IMR-90 (cell line): ENCODE results near the gene DCUN1D3. TPM values are rescaled to one million over a fixed set of nuclear protein-coding genes. Genes with fewer than 3 reads are reported as not detected.
A peak's percentile ranks its signal among the peaks of the same experiment; 100 is the strongest.
"Not testable (repeated sequence)": the region's sequence is repeated elsewhere in the genome, so short reads cannot be mapped to it uniquely, and the experiment has no call there.

Experiments
- ATAC-seq: fragments of 200-7000 bp; cut with Tn5 transposase; 2 replicates; pipeline ENCODE4 v1.9.1; 2020; ENCODE audit warnings: low read depth, mild to moderate bottlenecking, moderate library complexity
- BruUV-seq: library from RNA; stranded (reverse); fragments of 400-500 nt; replicated peaks from 2 replicates; lab custom pipeline; 2021; lab: Mats Ljungman, UMichigan
- CTCF ChIA-PET: fragments of 300-600 bp; formaldehyde crosslinking; extraction: SDS; loops from one replicate; lab custom pipeline; 2021; ENCODE audit warnings: antibody characterized with exemption; lab: Yijun Ruan, JAX
- POLR2A ChIA-PET: fragments of 300-600 bp; sonication (Branson Sonifier 250); formaldehyde crosslinking; loops from one replicate; lab custom pipeline; 2022; ENCODE audit warnings: antibody characterized with exemption; ENCODE audit not compliant: unreplicated experiment; lab: Charles Lee
- DNase-seq: peaks from one replicate; pipeline ENCODE4 v3.0.0; 2013
- H2AFZ ChIP-seq: replicated peaks from 2 replicates; pipeline ENCODE3; 2013; ENCODE audit warnings: low read length, mild to moderate bottlenecking; ENCODE audit not compliant: poor library complexity
- H2AK5ac ChIP-seq: 2 replicates; pipeline ENCODE4 v1.6.1; 2013; ENCODE audit warnings: low read depth, low read length, inconsistent platforms
- H2AK9ac ChIP-seq: replicated peaks from 2 replicates; pipeline ENCODE3; 2013; ENCODE audit warnings: mild to moderate bottlenecking, low read depth, low read length, moderate library complexity; ENCODE audit not compliant: poor library complexity
- H2BK120ac ChIP-seq: 2 replicates; pipeline ENCODE4 v1.6.1; 2013; ENCODE audit warnings: low read depth, low read length, inconsistent platforms
- H2BK15ac ChIP-seq: 3 replicates; pipeline ENCODE4 v1.6.1; 2013; ENCODE audit warnings: low read depth, low read length, inconsistent platforms
- H2BK20ac ChIP-seq: 2 replicates; pipeline ENCODE4 v1.6.1; 2013; ENCODE audit warnings: low read depth, mild to moderate bottlenecking, inconsistent platforms, low read length, moderate library complexity
- H2BK5ac ChIP-seq: 2 replicates; pipeline ENCODE4 v1.6.1; 2013; ENCODE audit warnings: mild to moderate bottlenecking, low read depth, low read length, inconsistent platforms; ENCODE audit not compliant: poor library complexity, severe bottlenecking
- H3K14ac ChIP-seq: replicated peaks from 2 replicates; pipeline ENCODE4 v1.6.1; 2013; ENCODE audit warnings: low read depth, low read length, inconsistent platforms
- H3K18ac ChIP-seq: 2 replicates; pipeline ENCODE4 v1.6.1; 2013; ENCODE audit warnings: low read depth, low read length, control low read depth
- H3K23ac ChIP-seq: 2 replicates; pipeline ENCODE4 v1.6.1; 2013; ENCODE audit warnings: low read depth, low read length, inconsistent platforms
- H3K27ac ChIP-seq: 2 replicates; pipeline ENCODE4 v1.5.1; 2013; ENCODE audit warnings: mild to moderate bottlenecking, control low read depth, low read length; ENCODE audit not compliant: insufficient read depth
- H3K27me3 ChIP-seq: 2 replicates; pipeline ENCODE4 v1.6.1; 2013; ENCODE audit warnings: low read length; ENCODE audit not compliant: control insufficient read depth, insufficient read depth
- H3K36me3 ChIP-seq: 2 replicates; pipeline ENCODE4 v1.6.1; 2013; ENCODE audit warnings: low read length, mixed read lengths; ENCODE audit not compliant: control insufficient read depth, insufficient read depth
- H3K4ac ChIP-seq: 2 replicates; pipeline ENCODE4 v1.6.1; 2013; ENCODE audit warnings: low read depth, low read length, inconsistent platforms
- H3K4me1 ChIP-seq: 2 replicates; pipeline ENCODE4 v1.6.1; 2013; ENCODE audit warnings: low read length, mixed read lengths; ENCODE audit not compliant: control insufficient read depth, insufficient read depth
- H3K4me2 ChIP-seq: 2 replicates; pipeline ENCODE4 v1.6.1; 2013; ENCODE audit warnings: low read depth, mild to moderate bottlenecking, control low read depth, low read length, moderate library complexity
- H3K4me3 ChIP-seq: 2 replicates; pipeline ENCODE4 v1.5.1; 2013; ENCODE audit warnings: low read depth, mild to moderate bottlenecking, control low read depth, low read length, moderate library complexity; ENCODE audit not compliant: insufficient read depth
- H3K56ac ChIP-seq: 2 replicates; pipeline ENCODE4 v1.6.1; 2013; ENCODE audit warnings: low read length, inconsistent platforms; ENCODE audit not compliant: insufficient read depth; ENCODE audit errors: extremely low read depth
- H3K79me1 ChIP-seq, 2 experiments: 2 replicates each; pipeline ENCODE4 v1.6.1; 2013; ENCODE audit warnings: low read length in 2 of 2, inconsistent platforms in 1 of 2, low read depth in 1 of 2
- H3K9ac ChIP-seq: 2 replicates; pipeline ENCODE4 v1.6.1; 2013; ENCODE audit warnings: low read depth, low read length, control low read depth
- H3K9me1 ChIP-seq: 2 replicates; pipeline ENCODE4 v1.6.1; 2013; ENCODE audit warnings: low read length, inconsistent platforms; ENCODE audit not compliant: insufficient read depth
- H3K9me3 ChIP-seq: 2 replicates; pipeline ENCODE4 v1.6.1; 2013; ENCODE audit warnings: low read length; ENCODE audit not compliant: control insufficient read depth, insufficient read depth
- H4K20me1 ChIP-seq: 2 replicates; pipeline ENCODE4 v1.6.1; 2013; ENCODE audit warnings: low read length, inconsistent platforms; ENCODE audit not compliant: insufficient read depth
- H4K5ac ChIP-seq: 2 replicates; pipeline ENCODE4 v1.6.1; 2013; ENCODE audit warnings: mild to moderate bottlenecking, low read depth, low read length, control low read depth
- H4K8ac ChIP-seq, 2 experiments: 2 replicates each; pipeline ENCODE4 v1.6.1; 2013; ENCODE audit warnings: low read depth in 2 of 2, low read length in 2 of 2, control low read depth in 1 of 2, inconsistent platforms in 1 of 2
- H4K91ac ChIP-seq: 2 replicates; pipeline ENCODE4 v1.6.1; 2013; ENCODE audit warnings: low read depth, low read length, inconsistent platforms; ENCODE audit not compliant: insufficient read depth
- WGBS, 2 experiments: methylation state at CpG; one replicate each; pipeline versions ENCODE4 v1.1.5 to v1.1.7; 2013; ENCODE audit warnings: missing lambda C conversion rate in 2 of 2; ENCODE audit not compliant: insufficient read length in 1 of 2; ENCODE audit errors: extremely low coverage in 2 of 2; 5-methylcytosine and 5-hydroxymethylcytosine counted together
- dilution Hi-C: fragments of 300-500 bp; cut with HindIII; formaldehyde crosslinking; loops from one replicate; pipeline ENCODE4 v1.14.3; 2018; ENCODE audit warnings: low sequenced_read_pairs; ENCODE audit not compliant: unreplicated experiment
- in situ Hi-C: fragments of 300-500 bp; cut with MboI; formaldehyde crosslinking; loops from 3 replicates; pipeline ENCODE4 v1.14.3; 2019; ENCODE audit warnings: low sequenced_read_pairs, inconsistent platforms, mixed read lengths
- intact Hi-C: fragments of 100-400 bp; cut with micrococcal nuclease; formaldehyde crosslinking; loops from 2 replicates; pipeline ENCODE4 v1.10.0; 2022
- microRNA-seq, 2 experiments: library from miRNA; stranded (forward) in 1 of 2; unstranded in 1 of 2; fragments of 10-50 nt in 1 of 2; fragments of <30 nt in 1 of 2; gene quantifications in 1 of 2; microRNA quantifications in 1 of 2; one replicate each; pipeline versions ENCODE3 to v1.1.0; 2013 to 2020; ENCODE audit not compliant: insufficient read depth in 1 of 2, insufficient read length in 1 of 2, unreplicated experiment in 1 of 2
- polyA plus RNA-seq, 3 experiments: library from polyadenylated mRNA; depleted of rRNA; stranded (reverse); fragments of >200 nt; gene quantifications; 2 replicates each; pipeline ENCODE4 v1.2.3, GENCODE V29; 2012; ENCODE audit warnings: low replicate concordance in 1 of 3
- small RNA-seq, 5 experiments: library from RNA; depleted of rRNA; stranded (forward); fragments of <200 nt; gene quantifications; one replicate each; pipeline ENCODE3, GENCODE V24; 2012
- total RNA-seq: library from RNA; depleted of rRNA; stranded (reverse); fragments of >200 nt; gene quantifications from 2 replicates; pipeline ENCODE4 v1.2.3, GENCODE V29; 2012; rRNA removed

DCUN1D3 gene
- total and polyA plus RNA-seq, 2 of the 4 experiments (the other 2 are of a cell fraction), result 8.1 to 42.3 TPM

DNA sequence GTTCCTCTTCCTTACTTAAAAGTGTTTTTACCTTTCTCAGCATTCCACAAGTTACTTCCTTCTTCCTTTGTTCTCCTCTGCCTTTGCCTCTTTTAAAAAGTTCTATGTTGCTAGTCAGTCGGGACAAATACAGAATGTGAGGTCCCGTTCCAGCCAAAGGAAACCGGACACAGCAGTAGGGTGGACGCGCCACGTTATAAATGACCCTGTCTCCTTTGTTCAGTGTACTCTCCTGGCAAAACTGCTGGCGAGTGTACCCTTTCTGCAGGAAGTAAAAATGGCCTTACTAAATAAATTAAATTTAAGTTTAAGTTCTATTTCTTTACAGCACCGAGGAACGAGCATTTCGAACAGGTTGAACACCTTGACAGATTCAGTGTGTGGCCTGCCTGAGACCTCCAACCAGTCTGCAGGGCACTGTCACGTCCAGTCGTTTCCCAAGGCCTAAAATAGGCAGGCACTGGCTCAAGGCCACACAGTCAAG lies 94.4 kb downstream of the DCUN1D3 start:
- peak overlapping the region; percentile 33 for H2BK5ac ChIP-seq
- peak overlapping the region; percentile 92 for H4K91ac ChIP-seq
- CTCF ChIA-PET, result interaction anchor here (0.6 to 1.4 kb wide), 2 partner anchors 14 to 296 kb away, joined by 4 read pairs; no protein-coding TSS in a partner anchor
- in situ Hi-C loops, H3K9me3 ChIP-seq, H3K9me1 ChIP-seq, H3K4me1 ChIP-seq, dilution Hi-C loops, H3K56ac ChIP-seq, H3K36me3 ChIP-seq, H2BK20ac ChIP-seq, POLR2A ChIA-PET, H3K27me3 ChIP-seq, H2BK15ac ChIP-seq, DNase-seq, ATAC-seq, H4K20me1 ChIP-seq: not testable (repeated sequence)
- peak overlapping the region; percentile 97 for H2AK5ac ChIP-seq
- H4K5ac ChIP-seq, result peak overlapping the region; percentile 95
- peak overlapping the region; percentile 98 for H2AK9ac ChIP-seq
- H3K18ac ChIP-seq, result peak overlapping the region; percentile 1; the same call in 1 of the 2 replicates
- H3K4ac ChIP-seq, result peak overlapping the region; percentile 96
- H2AFZ ChIP-seq, result peak overlapping the region; percentile 98
- H3K27ac ChIP-seq, result peak overlapping the region; percentile 70
- H3K23ac ChIP-seq, result peak overlapping the region; percentile 96
- WGBS, 2 experiments, result no CpG with 5 or more reads among the region's 12 CpGs
- peak overlapping the region; percentile 91 for H3K9ac ChIP-seq
- H3K14ac ChIP-seq, result peak overlapping the region; percentile 88
- H3K4me3 ChIP-seq, result peak overlapping the region; percentile 62
- H2BK120ac ChIP-seq, result peak overlapping the region; percentile 35; the same call in 1 of the 2 replicates
- intact Hi-C loops, result loop anchor here (2.0 to 5.0 kb wide), 4 partner anchors 45 to 497 kb away; partner anchors contain the start of gene LDAF1
- BruUV-seq, result TSS peak; percentile 87
- peak overlapping the region; percentile 97 to 98 for H4K8ac ChIP-seq
- H3K79me1 ChIP-seq, result peaks cover 9 to 20% of the 10 kb centered on the region in 2 experiments
- peak overlapping the region; percentile 94 for H3K4me2 ChIP-seq

Small RNAs within 50 kb of the gene (microRNA-seq; reads per million reads assigned to microRNA genes)
- not detected for gene RF00618 (ENCODE audit: insufficient read depth, insufficient read length)

Small RNAs within 50 kb of the gene (small RNA-seq; reads per million reads assigned to genes)
- 0 to 0.08 (median 0) reads per million in 5 experiments for gene RF00618

Other genes starting within 250 kb of the DCUN1D3 start
- gene ACSM1, start 202.7 kb downstream of the DCUN1D3 start, total RNA-seq, result not detected in 2 replicates
- gene ACSM1, start 202.7 kb downstream of the DCUN1D3 start, polyA plus RNA-seq (2012; rRNA removed), result not detected in 2 replicates
- gene THUMPD1, start 158.5 kb downstream of the DCUN1D3 start, total RNA-seq, result 99.4 and 109 TPM in 2 replicates
- 19.9 and 34.5 TPM in 2 replicates for gene THUMPD1, start 158.5 kb downstream of the DCUN1D3 start, polyA plus RNA-seq (2012; rRNA removed)
- 0.54 and 0.56 TPM in 2 replicates for gene ACSM3, start 136.3 kb downstream of the DCUN1D3 start, total RNA-seq
- 0.50 and 0.55 TPM in 2 replicates for gene ACSM3, start 136.3 kb downstream of the DCUN1D3 start, polyA plus RNA-seq (2012; rRNA removed)
- gene ERI2, start 93.9 kb downstream of the DCUN1D3 start, total RNA-seq, result 10.2 and 15.0 TPM in 2 replicates
- 5.6 and 7.5 TPM in 2 replicates for gene ERI2, start 93.9 kb downstream of the DCUN1D3 start, polyA plus RNA-seq (2012; rRNA removed)
- gene REXO5, start 93.8 kb downstream of the DCUN1D3 start, total RNA-seq, result 6.1 and 7.0 TPM in 2 replicates
- gene REXO5, start 93.8 kb downstream of the DCUN1D3 start, polyA plus RNA-seq (2012; rRNA removed), result 2.2 and 3.7 TPM in 2 replicates
- 35.0 and 43.6 TPM in 2 replicates for gene LYRM1, start 413 bp upstream of the DCUN1D3 start, total RNA-seq
- gene LYRM1, start 413 bp upstream of the DCUN1D3 start, polyA plus RNA-seq (2012; rRNA removed), result 15.8 and 19.0 TPM in 2 replicates